ENCODE results near the gene SPATS2L. TPM values are rescaled to one million over a fixed set of nuclear protein-coding genes. Genes with fewer than 3 reads are reported as not detected.

SPATS2L gene
- total and polyA plus RNA-seq, 2 donors (not counting 1 experiment from before 2014, with no cell fraction given): 0.27 to 0.44 TPM

DNA sequence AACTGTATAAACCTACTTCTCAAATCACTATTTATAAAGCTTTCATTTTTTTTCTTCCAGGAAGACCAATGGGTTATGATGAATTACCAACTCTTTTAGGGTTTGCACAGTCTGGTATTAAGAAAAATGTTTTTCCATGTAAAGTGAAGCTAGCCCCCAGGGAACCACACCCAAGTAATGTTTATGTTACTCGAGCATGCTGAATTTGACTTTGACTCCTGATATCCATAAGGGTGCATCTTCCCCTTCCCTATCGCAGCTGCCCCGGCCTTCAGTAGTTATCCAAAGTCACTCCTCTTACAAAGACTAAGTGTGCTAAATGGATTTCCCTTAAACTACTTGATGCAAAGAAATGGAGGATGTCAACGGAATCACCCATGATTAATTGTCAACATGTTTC lies 181.7 kb downstream of the SPATS2L start:
- H3K4me3 Mint-ChIP-seq: no peak overlapping the region
- CTCF ChIA-PET: interaction anchor here (0.6 kb wide), 1 partner anchor 1785 kb away, joined by 3 read pairs; no protein-coding TSS in a partner anchor

DNA sequence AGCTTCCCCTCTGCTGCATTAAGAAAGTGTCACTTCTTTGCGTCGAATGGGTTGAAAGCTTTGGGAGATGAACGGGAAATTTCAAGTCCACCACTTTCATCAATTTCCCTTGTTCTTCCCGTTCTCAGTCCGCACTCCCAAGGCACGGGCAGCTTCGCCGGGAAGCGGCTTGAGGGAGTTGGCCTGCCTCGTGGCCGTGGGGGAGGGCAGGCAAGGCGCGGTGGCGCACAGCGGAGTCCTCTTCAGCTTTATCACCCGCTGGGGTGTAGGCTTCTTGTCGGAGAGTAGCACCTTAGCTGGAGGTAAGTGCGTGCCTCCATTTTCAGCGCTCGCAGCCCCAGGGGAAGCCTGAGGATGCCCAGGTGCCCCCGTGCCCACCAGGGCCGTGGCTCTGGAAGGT lies 183.5 kb downstream of the SPATS2L start:
- Histone ChIP-seq H3K9me3 (ENCODE audit: control extremely low read depth in 1 of 3, control insufficient read depth in 2 of 3, insufficient read depth in 1 of 3, low read length in 2 of 3) (no peaks in the 10 kb centered on the region), H3K27ac (ENCODE audit: low read length in 2 of 2) (no peak overlapping the region), H3K4me2 (replicated peaks; ENCODE audit: low read depth, low read length, poor library complexity, severe bottlenecking) (no peak overlapping the region), H3K36me3 (replicated peaks in 1 of 2; ENCODE audit: control extremely low read depth in 1 of 2, control insufficient read depth in 1 of 2, extremely low read depth in 1 of 2, insufficient read depth in 2 of 2, low read length in 1 of 2) (peaks cover 23 to 53% of the 10 kb centered on the region in 2 experiments), H3K27me3 (replicated peaks in 1 of 4; ENCODE audit: control extremely low read depth in 1 of 4, control insufficient read depth in 3 of 4, insufficient read depth in 4 of 4, low read length in 3 of 4) (no peaks in the 10 kb centered on the region), H3K4me1 (ENCODE audit: control insufficient read depth in 2 of 2, insufficient read depth in 2 of 2, low read length in 2 of 2) (no peaks in the 10 kb centered on the region), H3K79me2 (ENCODE audit: control insufficient read depth, insufficient read depth, low read length) (no peaks in the 10 kb centered on the region), H4K20me1 (ENCODE audit: control insufficient read depth, insufficient read depth, low read length, poor library complexity, severe bottlenecking) (no peaks in the 10 kb centered on the region), H2AFZ (ENCODE audit: insufficient read depth, low read depth, low read length, poor library complexity, severe bottlenecking) (no peak overlapping the region), H3K9ac (ENCODE audit: low read length) (no peak overlapping the region), H3K4me3 (ENCODE audit: control extremely low read depth in 1 of 5, extremely low read depth in 1 of 5, insufficient read depth in 1 of 5, low read depth in 2 of 5, low read length in 4 of 5) (no peak overlapping the region)
- no peak overlapping the region for H3K4me3 Mint-ChIP-seq
- no peak overlapping the region for H3K27ac Mint-ChIP-seq
- DNase-seq: no peak
- no peaks in the 10 kb centered on the region for H3K9me3 Mint-ChIP-seq (ENCODE audit: insufficient read depth)
- ChIA-PET POLR2A (no interaction called here), CTCF (no interaction called here)
- intact Hi-C loops (cut with micrococcal nuclease): no loop called here
- ATAC-seq (ENCODE audit: low read depth): no peak
- H3K27me3 Mint-ChIP-seq: no peaks in the 10 kb centered on the region
- TF ChIP-seq EZH2 (IDR thresholded peaks at IDR 0.05; ENCODE audit: borderline replicate concordance, insufficient read depth, low read depth, low read length, poor library complexity, severe bottlenecking): no peak
- TF ChIP-seq, protein P1, sequence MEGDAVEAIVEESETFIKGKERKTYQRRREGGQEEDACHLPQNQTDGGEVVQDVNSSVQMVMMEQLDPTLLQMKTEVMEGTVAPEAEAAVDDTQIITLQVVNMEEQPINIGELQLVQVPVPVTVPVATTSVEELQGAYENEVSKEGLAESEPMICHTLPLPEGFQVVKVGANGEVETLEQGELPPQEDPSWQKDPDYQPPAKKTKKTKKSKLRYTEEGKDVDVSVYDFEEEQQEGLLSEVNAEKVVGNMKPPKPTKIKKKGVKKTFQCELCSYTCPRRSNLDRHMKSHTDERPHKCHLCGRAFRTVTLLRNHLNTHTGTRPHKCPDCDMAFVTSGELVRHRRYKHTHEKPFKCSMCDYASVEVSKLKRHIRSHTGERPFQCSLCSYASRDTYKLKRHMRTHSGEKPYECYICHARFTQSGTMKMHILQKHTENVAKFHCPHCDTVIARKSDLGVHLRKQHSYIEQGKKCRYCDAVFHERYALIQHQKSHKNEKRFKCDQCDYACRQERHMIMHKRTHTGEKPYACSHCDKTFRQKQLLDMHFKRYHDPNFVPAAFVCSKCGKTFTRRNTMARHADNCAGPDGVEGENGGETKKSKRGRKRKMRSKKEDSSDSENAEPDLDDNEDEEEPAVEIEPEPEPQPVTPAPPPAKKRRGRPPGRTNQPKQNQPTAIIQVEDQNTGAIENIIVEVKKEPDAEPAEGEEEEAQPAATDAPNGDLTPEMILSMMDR (IDR thresholded peaks at IDR 0.05): no peak
- H3K4me1 Mint-ChIP-seq: no peaks in the 10 kb centered on the region
- WGBS (ENCODE audit: insufficient coverage): 98% methylated on average over 22 of the region's 22 CpGs

More for the DNA sequence above, 181.7 kb downstream of the SPATS2L start:
- no peak overlapping the region for H3K9ac ChIP-seq (ENCODE audit: low read length)
- no peak for DNase-seq
- no peak overlapping the region for H3K27ac ChIP-seq (ENCODE audit: low read length in 2 of 2)
- no peak overlapping the region for H3K4me2 ChIP-seq (replicated peaks; ENCODE audit: low read depth, low read length, poor library complexity, severe bottlenecking)
- H3K27me3 ChIP-seq (replicated peaks in 1 of 4; ENCODE audit: control extremely low read depth in 1 of 4, control insufficient read depth in 3 of 4, insufficient read depth in 4 of 4, low read length in 3 of 4): no peaks in the 10 kb centered on the region
- H3K4me3 ChIP-seq (ENCODE audit: control extremely low read depth in 1 of 5, extremely low read depth in 1 of 5, insufficient read depth in 1 of 5, low read depth in 2 of 5, low read length in 4 of 5): no peak overlapping the region
- peaks cover 5% of the 10 kb centered on the region for H3K27me3 Mint-ChIP-seq
- H3K79me2 ChIP-seq (ENCODE audit: control insufficient read depth, insufficient read depth, low read length): no peaks in the 10 kb centered on the region
- WGBS (ENCODE audit: insufficient coverage): 80% methylated on average over 1 of the region's 4 CpGs
- peaks cover 16 to 36% of the 10 kb centered on the region in 2 experiments for H3K36me3 ChIP-seq (replicated peaks in 1 of 2; ENCODE audit: control extremely low read depth in 1 of 2, control insufficient read depth in 1 of 2, extremely low read depth in 1 of 2, insufficient read depth in 2 of 2, low read length in 1 of 2)
- H3K9me3 ChIP-seq (ENCODE audit: control extremely low read depth in 1 of 3, control insufficient read depth in 2 of 3, insufficient read depth in 1 of 3, low read length in 2 of 3): no peaks in the 10 kb centered on the region
- POLR2A ChIA-PET: no interaction called here
- no peak overlapping the region for H3K27ac Mint-ChIP-seq
- H2AFZ ChIP-seq (ENCODE audit: insufficient read depth, low read depth, low read length, poor library complexity, severe bottlenecking): no peak overlapping the region
- no peaks in the 10 kb centered on the region for H4K20me1 ChIP-seq (ENCODE audit: control insufficient read depth, insufficient read depth, low read length, poor library complexity, severe bottlenecking)
- ATAC-seq (ENCODE audit: low read depth): no peak
- no peaks in the 10 kb centered on the region for H3K9me3 Mint-ChIP-seq (ENCODE audit: insufficient read depth)
- TF ChIP-seq EZH2 (IDR thresholded peaks at IDR 0.05; ENCODE audit: borderline replicate concordance, insufficient read depth, low read depth, low read length, poor library complexity, severe bottlenecking): no peak
- TF ChIP-seq, protein P1 (IDR thresholded peaks at IDR 0.05): no peak
- intact Hi-C loops (cut with micrococcal nuclease): no loop called here
- no peaks in the 10 kb centered on the region for H3K4me1 ChIP-seq (ENCODE audit: control insufficient read depth in 2 of 2, insufficient read depth in 2 of 2, low read length in 2 of 2)
- H3K4me1 Mint-ChIP-seq: no peaks in the 10 kb centered on the region
